ENCODE results near the gene CRYBG1. TPM values are rescaled to one million over a fixed set of nuclear protein-coding genes. Genes with fewer than 3 reads are reported as not detected.

The CRYBG1 gene
- total RNA-seq, 4 donors from 2014 or later = 27.4 to 42.1 (median 40.6) TPM

- no peak for TF ChIP-seq CTCF (IDR thresholded peaks at IDR 0.05; ENCODE audit: low read depth)
These were observed 16.6 kb downstream of the CRYBG1 start for GRCh38 chr6:106377061-106377540.

- no peak for TF ChIP-seq CTCF (IDR thresholded peaks at IDR 0.05; ENCODE audit: low read depth)
These were observed 19.4 kb downstream of the CRYBG1 start for GRCh38 chr6:106379951-106380350.

- TF ChIP-seq CTCF (IDR thresholded peaks at IDR 0.05; ENCODE audit: low read depth) = no peak
These were observed 19.9 kb downstream of the CRYBG1 start for GRCh38 chr6:106380407-106380806.

GRCh38 chr6:106381223-106381622, 20.7 kb downstream of the CRYBG1 start:
- no peak for TF ChIP-seq CTCF (IDR thresholded peaks at IDR 0.05; ENCODE audit: low read depth)

GRCh38 chr6:106381881-106382280, 21.4 kb downstream of the CRYBG1 start:
- TF ChIP-seq CTCF (IDR thresholded peaks at IDR 0.05; ENCODE audit: low read depth) = no peak

- no peak for TF ChIP-seq CTCF (IDR thresholded peaks at IDR 0.05; ENCODE audit: low read depth)
These were observed 23.1 kb downstream of the CRYBG1 start for GRCh38 chr6:106383573-106383972.

- TF ChIP-seq CTCF (IDR thresholded peaks at IDR 0.05; ENCODE audit: low read depth) = no peak
These were observed 25.0 kb downstream of the CRYBG1 start for GRCh38 chr6:106385530-106385929.
